Activated naive CD8-positive, alpha-beta T cell treated with anti-CD3 and anti-CD28 coated beads, Interleukin-2, amount 10 ng/mL, durations not matched to agents 7 days and 5 days (primary cell): Measurements from ENCODE around the gene ABHD12. TPM values are rescaled to one million over a fixed set of nuclear protein-coding genes. Genes with fewer than 3 reads are reported as not detected.

Source experiments
- ATAC-seq: fragments of 150-1000 bp; cut with Tn5 transposase; one replicate; pipeline ENCODE4 v1.10.0; 2021; ENCODE audit warnings: low read depth, moderate library complexity
- POLR2A ChIA-PET: fragments of 350-600 bp; sonication (Branson Sonifier 250); formaldehyde crosslinking; loops from one replicate; lab custom pipeline; 2021; ENCODE audit warnings: antibody characterized with exemption; lab: Charles Lee
- DNase-seq: peaks from one replicate; pipeline ENCODE4 v3.0.0; 2021
- H3K27ac Mint-ChIP-seq: one replicate; pipeline ENCODE4 v1.8.0; 2022; ENCODE audit warnings: mild to moderate bottlenecking, mixed read lengths
- H3K27me3 Mint-ChIP-seq: one replicate; pipeline ENCODE4 v1.8.0; 2022; ENCODE audit warnings: mild to moderate bottlenecking, moderate library complexity, mixed read lengths
- H3K36me3 Mint-ChIP-seq: one replicate; pipeline ENCODE4 v1.8.0; 2021; ENCODE audit warnings: mild to moderate bottlenecking, mixed read lengths
- H3K4me1 Mint-ChIP-seq: one replicate; pipeline ENCODE4 v1.8.0; 2021; ENCODE audit warnings: mixed read lengths
- H3K4me3 Mint-ChIP-seq: one replicate; pipeline ENCODE4 v1.8.0; 2022; ENCODE audit warnings: mild to moderate bottlenecking, moderate library complexity, mixed read lengths
- H3K9me3 Mint-ChIP-seq: one replicate; pipeline ENCODE4 v1.8.0; 2021; ENCODE audit warnings: mixed read lengths
- total RNA-seq, 2 experiments: library from RNA; stranded (reverse); gene quantifications; one replicate each; pipeline ENCODE4 v1.2.3, GENCODE V29; 2021

ABHD12 gene
- total RNA-seq, 2 experiments from 2014 or later = 26.5 to 27.3 TPM

DNA sequence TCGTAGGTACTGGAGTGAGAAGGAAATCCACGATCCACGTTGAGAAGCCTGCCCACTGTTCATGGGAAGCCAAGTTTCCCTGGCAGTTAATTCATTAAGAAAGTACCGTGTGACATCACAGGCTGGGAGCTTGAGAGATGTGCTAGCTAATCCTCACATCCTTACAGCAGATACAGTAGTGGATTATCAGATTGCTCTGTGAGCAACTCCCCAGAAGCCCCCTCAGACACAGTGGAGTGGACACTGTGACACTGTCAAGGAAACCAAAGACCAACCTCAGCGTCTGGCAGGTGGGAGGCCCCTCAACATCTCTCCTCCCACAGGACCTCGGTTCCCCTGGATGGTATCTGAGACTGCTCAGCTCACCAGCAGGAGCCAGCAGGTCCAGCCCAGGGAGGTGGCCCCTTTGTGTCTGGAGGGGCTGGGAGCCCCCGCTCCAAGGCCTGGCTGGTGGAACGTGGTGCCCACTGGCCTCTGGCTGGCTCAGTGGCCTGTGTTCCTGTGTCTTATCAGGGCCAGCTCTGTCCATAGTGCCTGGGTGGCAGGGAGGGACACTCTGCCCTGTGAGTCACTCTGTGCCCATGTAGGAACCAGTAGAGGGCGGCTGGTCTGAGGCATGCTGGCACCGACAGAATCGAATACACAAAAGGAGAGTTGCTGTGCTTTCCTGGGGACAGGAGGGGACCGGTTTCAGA lies 135.5 kb downstream of the ABHD12 start:
- no peak overlapping the region for H3K27ac Mint-ChIP-seq
- ATAC-seq (no peak), DNase-seq (no peak)
- H3K4me1 Mint-ChIP-seq = peaks cover 36% of the 10 kb centered on the region
- H3K27me3 Mint-ChIP-seq = no peaks in the 10 kb centered on the region
- POLR2A ChIA-PET = no interaction called here
- H3K36me3 Mint-ChIP-seq = peaks cover 9% of the 10 kb centered on the region
- H3K4me3 Mint-ChIP-seq = no peak overlapping the region
- no peaks in the 10 kb centered on the region for H3K9me3 Mint-ChIP-seq

DNA sequence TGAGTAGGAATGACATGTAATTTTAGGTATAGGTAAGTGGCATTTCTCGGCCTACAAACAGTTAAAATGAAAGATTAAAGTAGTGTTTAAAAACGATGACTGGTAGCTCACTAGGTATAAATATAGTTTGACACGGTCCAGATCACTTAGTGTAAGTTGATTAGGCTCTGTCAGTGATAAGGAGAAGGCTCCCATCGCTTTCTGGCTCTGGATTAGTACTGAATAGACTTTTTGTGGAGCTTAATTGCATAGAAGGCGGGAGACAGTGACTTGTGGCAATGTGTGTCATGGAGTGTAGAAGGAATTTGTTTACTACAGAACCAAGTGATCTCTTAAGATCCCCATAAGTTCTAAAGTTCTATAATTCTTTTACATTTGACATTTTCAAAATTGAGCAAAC lies 136.1 kb downstream of the ABHD12 start:
- peaks cover 3% of the 10 kb centered on the region for H3K36me3 Mint-ChIP-seq
- H3K4me1 Mint-ChIP-seq = peaks cover 34% of the 10 kb centered on the region
- POLR2A ChIA-PET = no interaction called here
- no peak overlapping the region for H3K4me3 Mint-ChIP-seq
- H3K27me3 Mint-ChIP-seq = no peaks in the 10 kb centered on the region
- no peak overlapping the region for H3K27ac Mint-ChIP-seq
- DNase-seq (no peak), ATAC-seq (no peak)
- no peaks in the 10 kb centered on the region for H3K9me3 Mint-ChIP-seq

DNA sequence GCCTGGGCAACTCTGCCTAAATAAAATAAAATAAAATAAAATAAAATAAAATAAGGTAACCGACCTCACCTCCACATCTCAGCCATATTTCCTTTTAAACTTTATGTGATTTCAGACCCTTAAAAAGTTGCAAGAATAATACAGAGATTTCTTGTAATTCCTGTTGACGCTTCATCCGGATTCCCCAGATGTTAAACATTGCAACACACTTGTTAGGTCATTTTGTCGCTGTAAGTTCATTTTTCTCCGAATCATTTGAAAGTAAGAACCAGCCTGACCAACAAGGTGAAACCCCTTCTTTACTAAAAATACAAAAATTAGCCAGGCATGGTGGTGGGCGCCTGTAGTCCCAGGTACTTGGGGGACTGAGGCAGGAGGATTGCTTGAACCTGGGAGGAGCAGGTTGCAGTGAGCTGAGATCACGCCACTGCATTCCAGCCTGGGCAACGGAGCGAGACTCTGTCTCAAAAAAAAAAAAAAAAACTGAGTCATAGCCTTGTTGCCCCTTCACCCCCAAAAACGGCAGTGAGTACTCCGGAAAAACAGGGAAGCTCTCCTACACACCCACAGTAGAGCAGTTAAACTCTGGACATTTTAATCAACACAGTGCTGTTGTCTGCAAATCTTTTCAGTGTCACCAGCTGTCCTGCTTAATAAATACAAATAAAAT lies 136.9 kb downstream of the ABHD12 start:
- no peak overlapping the region for H3K27ac Mint-ChIP-seq
- peaks cover 33% of the 10 kb centered on the region for H3K4me1 Mint-ChIP-seq
- H3K9me3 Mint-ChIP-seq = no peaks in the 10 kb centered on the region
- POLR2A ChIA-PET = no interaction called here
- H3K4me3 Mint-ChIP-seq = no peak overlapping the region
- peaks cover 2% of the 10 kb centered on the region for H3K36me3 Mint-ChIP-seq
- no peaks in the 10 kb centered on the region for H3K27me3 Mint-ChIP-seq
- ATAC-seq = no peak
- DNase-seq = no peak

DNA sequence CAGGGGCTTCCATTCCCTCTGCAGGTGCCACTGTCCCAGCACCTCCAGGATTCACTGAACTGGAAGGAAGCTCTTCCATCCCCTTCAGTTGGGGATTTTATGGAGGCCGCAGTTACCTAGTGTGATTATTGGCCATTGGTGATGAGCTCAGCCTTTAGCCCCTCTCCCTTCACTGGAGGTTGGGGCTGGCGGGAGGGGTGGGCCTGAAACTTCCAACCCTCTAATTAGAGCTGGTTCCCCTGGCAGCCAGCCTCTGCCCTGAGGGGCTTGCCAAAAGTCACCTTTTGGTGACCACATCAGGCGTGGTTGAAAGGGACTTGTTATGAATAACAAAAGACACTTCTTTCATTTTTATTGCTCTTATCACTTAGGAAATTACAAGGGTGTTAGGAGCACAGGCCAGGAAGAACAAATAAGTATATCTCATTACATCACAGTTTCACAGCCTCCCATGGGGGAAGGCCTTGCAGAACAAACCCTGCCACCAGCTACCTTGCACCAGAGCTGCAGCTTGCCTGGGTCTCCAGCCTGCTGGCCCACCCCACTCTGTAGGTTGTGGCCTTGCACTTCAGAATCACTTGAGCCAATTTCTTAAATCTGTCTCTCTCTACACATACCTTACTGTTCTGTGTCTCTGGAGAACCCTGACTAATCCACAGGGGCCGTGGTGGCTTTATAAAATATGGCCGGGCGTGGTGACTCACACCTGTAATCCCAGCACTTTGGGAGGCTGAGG lies 137.8 kb downstream of the ABHD12 start:
- ATAC-seq = no peak
- H3K27me3 Mint-ChIP-seq = no peaks in the 10 kb centered on the region
- POLR2A ChIA-PET = no interaction called here
- peaks cover 2% of the 10 kb centered on the region for H3K36me3 Mint-ChIP-seq
- H3K9me3 Mint-ChIP-seq = no peaks in the 10 kb centered on the region
- H3K4me1 Mint-ChIP-seq = peaks cover 32% of the 10 kb centered on the region
- no peak overlapping the region for H3K27ac Mint-ChIP-seq
- H3K4me3 Mint-ChIP-seq = no peak overlapping the region
- DNase-seq = no peak

DNA sequence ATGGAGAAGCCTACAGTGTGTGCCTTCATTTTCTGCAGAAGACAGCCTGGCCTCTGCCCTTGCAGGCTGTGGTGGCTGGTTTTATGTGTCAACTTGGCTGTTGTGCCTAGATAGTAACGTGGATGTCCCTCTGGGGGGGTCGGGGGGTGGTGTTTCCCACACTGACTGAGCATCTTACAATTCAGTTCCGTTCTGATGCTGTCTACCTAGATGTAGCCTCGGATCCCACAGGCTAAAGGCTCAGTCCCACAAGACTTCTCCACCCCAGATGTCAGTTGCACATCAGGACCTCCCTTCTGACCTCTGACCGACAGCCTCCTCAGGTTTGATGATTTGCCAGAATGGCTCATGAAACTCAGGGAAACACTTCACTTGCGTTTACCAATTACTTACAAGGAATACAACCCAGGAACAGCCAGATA lies 138.4 kb downstream of the ABHD12 start:
- Mint-ChIP-seq H3K9me3 (no peaks in the 10 kb centered on the region), H3K4me3 (no peak overlapping the region), H3K27me3 (no peaks in the 10 kb centered on the region), H3K4me1 (peaks cover 32% of the 10 kb centered on the region), H3K27ac (peak overlapping the region; percentile 65), H3K36me3 (peaks cover 2% of the 10 kb centered on the region)
- POLR2A ChIA-PET = no interaction called here
- DNase-seq = no peak
- ATAC-seq = no peak

DNA sequence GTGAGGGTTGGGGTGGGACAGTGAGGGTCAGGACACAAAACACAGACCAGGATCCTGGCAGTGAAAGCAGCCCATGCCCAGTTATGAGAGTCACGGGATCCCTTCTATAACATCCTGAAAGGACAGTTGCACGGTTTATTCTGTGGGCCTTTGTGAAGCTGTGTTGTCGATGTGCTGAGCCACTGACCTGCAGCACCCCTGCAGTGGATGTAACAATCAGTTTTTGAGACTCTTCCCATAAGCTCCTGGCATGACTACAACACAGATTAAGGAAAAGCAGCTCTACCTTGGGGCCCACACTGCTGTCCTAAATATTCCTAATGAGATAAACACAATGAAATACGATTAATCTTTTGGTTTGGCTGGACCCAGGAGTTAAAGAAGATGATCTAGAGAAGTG lies 139.1 kb downstream of the ABHD12 start:
- H3K9me3 Mint-ChIP-seq = no peaks in the 10 kb centered on the region
- H3K4me3 Mint-ChIP-seq = no peak overlapping the region
- DNase-seq = no peak
- peaks cover 37% of the 10 kb centered on the region for H3K4me1 Mint-ChIP-seq
- H3K27ac Mint-ChIP-seq = no peak overlapping the region
- peaks cover 3% of the 10 kb centered on the region for H3K27me3 Mint-ChIP-seq
- H3K36me3 Mint-ChIP-seq = peaks cover 2% of the 10 kb centered on the region
- POLR2A ChIA-PET = interaction anchor here (0.9 kb wide), 1 partner anchor 259 kb away, joined by 3 read pairs; the partner anchor contains the start of gene APMAP
- ATAC-seq = no peak

DNA sequence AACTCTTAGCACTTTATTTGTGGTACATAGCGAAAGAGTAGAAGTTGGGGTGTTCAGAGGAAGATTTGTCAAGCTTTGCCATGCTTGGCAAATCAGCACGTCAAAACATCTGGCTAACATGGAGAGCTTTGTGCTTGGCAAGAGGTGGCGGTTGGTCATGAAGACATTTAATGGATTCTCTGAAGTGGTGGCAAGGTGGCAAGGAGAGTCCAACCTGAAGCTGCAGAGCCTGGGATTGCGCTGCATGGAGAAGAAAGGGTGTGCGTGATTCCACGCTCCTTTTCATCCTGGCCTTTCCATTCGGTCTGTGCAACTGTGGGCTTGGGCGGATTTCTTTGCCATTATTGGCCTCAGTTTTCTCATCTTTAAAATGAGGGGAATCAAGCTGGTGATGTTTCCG lies 139.6 kb downstream of the ABHD12 start:
- Mint-ChIP-seq H3K4me1 (peaks cover 41% of the 10 kb centered on the region), H3K36me3 (peaks cover 2% of the 10 kb centered on the region), H3K9me3 (no peaks in the 10 kb centered on the region), H3K27ac (no peak overlapping the region), H3K4me3 (no peak overlapping the region), H3K27me3 (peaks cover 7% of the 10 kb centered on the region)
- no peak for DNase-seq
- no peak for ATAC-seq
- POLR2A ChIA-PET = interaction anchor here (0.9 kb wide), 1 partner anchor 258 kb away, joined by 3 read pairs; the partner anchor contains the start of gene APMAP

DNA sequence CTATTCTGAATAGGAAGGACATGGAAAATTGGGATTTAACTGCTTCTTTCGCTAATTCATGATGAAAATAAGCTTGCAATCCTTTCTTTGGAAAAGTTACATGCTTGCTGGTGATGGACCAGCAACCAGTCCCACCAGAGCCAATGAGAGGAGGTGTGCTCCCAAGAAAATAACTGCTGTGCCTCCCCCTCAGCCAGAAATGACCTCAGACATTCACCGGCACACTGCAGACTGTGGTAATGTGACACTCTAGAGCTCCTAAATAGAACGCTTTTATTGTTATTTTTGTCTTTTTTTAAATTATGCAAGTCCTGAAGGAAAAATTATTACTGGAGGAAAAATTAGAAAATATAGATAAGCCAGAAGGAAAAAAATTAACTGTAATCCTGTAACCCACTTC lies 140.1 kb downstream of the ABHD12 start:
- no peak overlapping the region for H3K27ac Mint-ChIP-seq
- ATAC-seq = no peak

More for the DNA sequence above, 140.1 kb downstream of the ABHD12 start:
- Mint-ChIP-seq H3K9me3 (no peaks in the 10 kb centered on the region), H3K4me1 (peaks cover 41% of the 10 kb centered on the region), H3K36me3 (peaks cover 2% of the 10 kb centered on the region), H3K27me3 (peaks cover 7% of the 10 kb centered on the region), H3K4me3 (no peak overlapping the region)
- DNase-seq = no peak
- POLR2A ChIA-PET = no interaction called here

Other genes starting within 250 kb of the ABHD12 start
- gene ENTPD6, start 195.1 kb downstream of the ABHD12 start, total RNA-seq = 10 to 100 TPM; 54.6 to 62.3 TPM
- 10 to 100 TPM; 29.3 to 29.5 TPM for gene PYGB, start 142.8 kb downstream of the ABHD12 start, total RNA-seq
- gene GINS1, start 16.8 kb upstream of the ABHD12 start, total RNA-seq = 10 to 100 TPM; 23.7 to 25.6 TPM
- 1 to 10 TPM; 2.2 to 2.5 TPM for gene NINL, start 194.7 kb upstream of the ABHD12 start, total RNA-seq
- 1 to 10 TPM; 5.0 to 5.3 TPM for gene NANP, start 233.2 kb upstream of the ABHD12 start, total RNA-seq